Cardiac muscle cell (in vitro differentiated cells and primary cell): ENCODE measurements around the gene TNFRSF1A. TPM values are rescaled to one million over a fixed set of nuclear protein-coding genes. Genes with fewer than 3 reads are reported as not detected.

Source experiments
- DNase-seq, 2 donors: peaks; one replicate each; pipeline versions ENCODE4 v3.0.0 to v3.0.0-alpha.2; 2010 to 2017; ENCODE audit warnings: low read depth in 1 of 2, low spot score in 1 of 2
- H3K27ac ChIP-seq: fragments of 200-600 bp; sonication (generic); 2 replicates; pipeline ENCODE4 v1.5.1; 2016
- H3K27me3 ChIP-seq: fragments of 200-600 bp; sonication (generic); 2 replicates; pipeline ENCODE4 v1.6.0; 2016; ENCODE audit warnings: control low read depth
- H3K36me3 ChIP-seq: fragments of 200-600 bp; sonication (generic); 2 replicates; pipeline ENCODE4 v1.5.1; 2016; ENCODE audit warnings: control low read depth
- H3K4me1 ChIP-seq: fragments of 200-600 bp; sonication (generic); 2 replicates; pipeline ENCODE4 v1.8.1; 2017; ENCODE audit warnings: low read depth, mild to moderate bottlenecking, mixed run types
- H3K4me3 ChIP-seq: fragments of 200-600 bp; sonication (generic); 2 replicates; pipeline ENCODE4 v1.5.1; 2016; ENCODE audit warnings: mild to moderate bottlenecking
- H3K9me3 ChIP-seq: fragments of 200-600 bp; sonication (generic); 2 replicates; pipeline ENCODE4 v1.5.1; 2017; ENCODE audit warnings: low read depth, mild to moderate bottlenecking, control low read depth
- CTCF ChIP-seq: IDR thresholded peaks from 2 replicates; pipeline ENCODE4 v1.5.1; 2012; ENCODE audit warnings: low read depth, mild to moderate bottlenecking, low read length
- polyA plus RNA-seq: library from polyadenylated mRNA; unstranded; fragments of >200 nt; fragmentation: Nextera tagmentation; extraction: Ambion mirVana; gene quantifications from 2 replicates; pipeline ENCODE4 v1.2.1, GENCODE V29; 2016
- total RNA-seq: library from RNA; depleted of rRNA; stranded (reverse); fragments of >200 nt; gene quantifications from 2 replicates; pipeline ENCODE4 v1.2.3, GENCODE V29; 2016

Gene TNFRSF1A
- total and polyA plus RNA-seq, 2 experiments from 2014 or later = 33.3 to 42.3 TPM

- Histone ChIP-seq H3K4me1 (peaks cover 3% of the 10 kb centered on the region), H3K36me3 (no peaks in the 10 kb centered on the region), H3K9me3 (no peaks in the 10 kb centered on the region), H3K4me3 (no peak overlapping the region), H3K27me3 (peaks cover 25% of the 10 kb centered on the region), H3K27ac (no peak overlapping the region)
- DNase-seq = peak in 1 of 2 donors; percentile 56
- TF ChIP-seq CTCF = peak; percentile 23
Observed at GRCh38 chr12:6370994-6371754, 29.3 kb upstream of the TNFRSF1A start.

GRCh38 chr12:6370576-6370935 lies 28.7 kb upstream of the TNFRSF1A start:
- Histone ChIP-seq H3K27ac (no peak overlapping the region), H3K4me1 (no peaks in the 10 kb centered on the region)
- no peak for DNase-seq

GRCh38 chr12:6369916-6370575 lies 28.2 kb upstream of the TNFRSF1A start:
- no peak overlapping the region for H3K4me3 ChIP-seq
- peaks cover 18% of the 10 kb centered on the region for H3K27me3 ChIP-seq
- DNase-seq = no peak
- no peak for TF ChIP-seq CTCF
- H3K4me1 ChIP-seq = no peaks in the 10 kb centered on the region
- H3K27ac ChIP-seq = no peak overlapping the region
- no peaks in the 10 kb centered on the region for H3K9me3 ChIP-seq
- no peaks in the 10 kb centered on the region for H3K36me3 ChIP-seq

More at GRCh38 chr12:6370576-6370935, 28.7 kb upstream of the TNFRSF1A start:
- H3K9me3 ChIP-seq = no peaks in the 10 kb centered on the region
- no peak overlapping the region for H3K4me3 ChIP-seq
- peaks cover 23% of the 10 kb centered on the region for H3K27me3 ChIP-seq
- no peaks in the 10 kb centered on the region for H3K36me3 ChIP-seq
- TF ChIP-seq CTCF = no peak

GRCh38 chr12:6368906-6369525 lies 27.1 kb upstream of the TNFRSF1A start:
- no peak for TF ChIP-seq CTCF
- no peaks in the 10 kb centered on the region for H3K36me3 ChIP-seq
- DNase-seq = no peak
- H3K4me1 ChIP-seq = no peaks in the 10 kb centered on the region
- peaks cover 7% of the 10 kb centered on the region for H3K27me3 ChIP-seq
- no peaks in the 10 kb centered on the region for H3K9me3 ChIP-seq
- no peak overlapping the region for H3K27ac ChIP-seq
- no peak overlapping the region for H3K4me3 ChIP-seq

GRCh38 chr12:6367969-6368892 lies 26.4 kb upstream of the TNFRSF1A start:
- no peak overlapping the region for H3K27ac ChIP-seq
- H3K4me1 ChIP-seq = no peaks in the 10 kb centered on the region
- no peaks in the 10 kb centered on the region for H3K27me3 ChIP-seq
- H3K9me3 ChIP-seq = no peaks in the 10 kb centered on the region
- no peak for TF ChIP-seq CTCF
- H3K4me3 ChIP-seq = no peak overlapping the region
- DNase-seq = no peak
- H3K36me3 ChIP-seq = no peaks in the 10 kb centered on the region
